H1 (cell line): ENCODE data around the gene RABEP1. TPM values are rescaled to one million over a fixed set of nuclear protein-coding genes. Genes with fewer than 3 reads are reported as not detected.

Source experiments
- CTCF ChIA-PET: fragments of 300-600 bp; sonication (Branson Sonifier 250); formaldehyde crosslinking; loops from one replicate; lab custom pipeline; 2021; ENCODE audit not compliant: partially characterized antibody; lab: Charles Lee
- POLR2A ChIA-PET: fragments of 300-600 bp; sonication (Branson Sonifier 250); formaldehyde crosslinking; loops from one replicate; lab custom pipeline; 2021; ENCODE audit warnings: inconsistent platforms; ENCODE audit not compliant: partially characterized antibody; lab: Charles Lee
- DNase-seq, 2 experiments: peaks; one replicate each; pipeline versions ENCODE4 v3.0.0 to v3.0.0-alpha.2; 2010 to 2022; ENCODE audit warnings: low spot score in 2 of 2, low read depth in 1 of 2, mixed read lengths in 1 of 2
- FAIRE-seq: peaks from 2 replicates; lab custom pipeline; 2011; peaks lifted over from hg19 to GRCh38; lab: Jason Lieb, UNC
- H2AFZ ChIP-seq: 2 replicates; pipeline ENCODE4 v1.8.1; 2012; ENCODE audit warnings: low read length, inconsistent platforms
- H2AK5ac ChIP-seq: 2 replicates; pipeline ENCODE4 v1.6.1; 2013; ENCODE audit warnings: low read depth, low read length
- H2BK120ac ChIP-seq: replicated peaks from 2 replicates; pipeline ENCODE3; 2013; ENCODE audit warnings: low read depth, low read length, inconsistent platforms
- H2BK12ac ChIP-seq: 2 replicates; pipeline ENCODE4 v1.6.1; 2013; ENCODE audit warnings: low read depth, low read length
- H2BK15ac ChIP-seq: 2 replicates; pipeline ENCODE4 v1.6.1; 2013; ENCODE audit warnings: low read length
- H2BK20ac ChIP-seq: 2 replicates; pipeline ENCODE4 v1.6.1; 2013; ENCODE audit warnings: low read length
- H2BK5ac ChIP-seq: 2 replicates; pipeline ENCODE4 v1.6.1; 2013; ENCODE audit warnings: low read depth, low read length
- H3K14ac ChIP-seq: 2 replicates; pipeline ENCODE4 v1.6.1; 2013; ENCODE audit warnings: inconsistent platforms; ENCODE audit not compliant: insufficient read length
- H3K18ac ChIP-seq: 2 replicates; pipeline ENCODE4 v1.6.1; 2013; ENCODE audit warnings: low read length; ENCODE audit errors: extremely low read depth
- H3K23ac ChIP-seq: 2 replicates; pipeline ENCODE4 v1.6.1; 2013; ENCODE audit warnings: inconsistent platforms; ENCODE audit not compliant: insufficient read length
- H3K23me2 ChIP-seq: 2 replicates; pipeline ENCODE4 v1.6.1; 2013; ENCODE audit warnings: low read depth, low read length
- H3K27ac ChIP-seq: 2 replicates; pipeline ENCODE4 v1.6.1; 2011; ENCODE audit warnings: low read depth, low read length, inconsistent platforms
- H3K27me3 ChIP-seq, 4 experiments: replicated peaks in 1 of 4; 1 replicate in 1 of 4; 2 replicates in 3 of 4; pipeline versions ENCODE4 v1.6.1 to v1.8.1; 2011 to 2013; ENCODE audit warnings: low read length in 3 of 4, mild to moderate bottlenecking in 3 of 4, inconsistent platforms in 2 of 4, mixed read lengths in 2 of 4, moderate library complexity in 1 of 4; ENCODE audit not compliant: control insufficient read depth in 3 of 4, insufficient read depth in 3 of 4; ENCODE audit errors: extremely low read depth in 1 of 4
- H3K36me3 ChIP-seq, 4 experiments: 2 replicates each; pipeline versions ENCODE4 v1.6.1 to v1.8.1; 2011 to 2013; ENCODE audit warnings: mild to moderate bottlenecking in 4 of 4, low read length in 3 of 4, moderate library complexity in 2 of 4, control low read depth in 1 of 4, inconsistent platforms in 1 of 4; ENCODE audit not compliant: insufficient read depth in 4 of 4, control insufficient read depth in 2 of 4
- H3K4ac ChIP-seq: replicated peaks from 2 replicates; pipeline ENCODE3; 2013; ENCODE audit warnings: low read length, low read depth, mixed read lengths, inconsistent platforms; ENCODE audit not compliant: insufficient read length
- H3K4me1 ChIP-seq, 4 experiments: replicated peaks in 1 of 4; 1 replicate in 1 of 4; 2 replicates in 3 of 4; pipeline versions ENCODE4 v1.6.1 to v1.8.1; 2011 to 2013; ENCODE audit warnings: low read length in 3 of 4, inconsistent platforms in 2 of 4, mixed read lengths in 1 of 4; ENCODE audit not compliant: insufficient read depth in 4 of 4, control insufficient read depth in 3 of 4
- H3K4me2 ChIP-seq, 2 experiments: 2 replicates each; pipeline versions ENCODE4 v1.6.1 to v1.8.1; 2011 to 2013; ENCODE audit warnings: low read depth in 2 of 2, low read length in 2 of 2, control low read depth in 1 of 2, inconsistent platforms in 1 of 2, mild to moderate bottlenecking in 1 of 2; ENCODE audit not compliant: insufficient read depth in 1 of 2
- H3K4me3 ChIP-seq, 4 experiments: fragments of 200-600, 300-600 bp in 1 of 4; sonication (generic), shearing (Covaris generic), sonication (Bioruptor Twin) in 1 of 4; 2 replicates each; pipeline versions ENCODE4 v1.5.1 to v1.8.1; 2011 to 2016; ENCODE audit warnings: low read length in 4 of 4, low read depth in 3 of 4, control low read depth in 2 of 4, inconsistent platforms in 2 of 4, mild to moderate bottlenecking in 2 of 4, mixed read lengths in 1 of 4, moderate library complexity in 1 of 4; ENCODE audit not compliant: insufficient read depth in 2 of 4; ENCODE audit errors: extremely low read depth in 1 of 4
- H3K56ac ChIP-seq: replicated peaks from 2 replicates; pipeline ENCODE3; 2013; ENCODE audit warnings: low read depth, mild to moderate bottlenecking, mixed read lengths, low read length, inconsistent platforms; ENCODE audit not compliant: insufficient read length
- H3K79me1 ChIP-seq: 2 replicates; pipeline ENCODE4 v1.6.1; 2013; ENCODE audit warnings: low read depth, low read length, control low read depth
- H3K79me2 ChIP-seq, 2 experiments: 2 replicates each; pipeline versions ENCODE4 v1.6.1 to v1.8.1; 2012 to 2013; ENCODE audit warnings: low read length in 2 of 2, mild to moderate bottlenecking in 2 of 2, inconsistent platforms in 1 of 2; ENCODE audit not compliant: insufficient read depth in 2 of 2, control insufficient read depth in 1 of 2
- H3K9ac ChIP-seq, 4 experiments: replicated peaks in 1 of 4; 1 replicate in 1 of 4; 2 replicates in 3 of 4; pipeline versions ENCODE4 v1.6.1 to v1.8.1; 2011 to 2013; ENCODE audit warnings: low read depth in 3 of 4, low read length in 3 of 4, control low read depth in 2 of 4, mild to moderate bottlenecking in 2 of 4, moderate library complexity in 2 of 4, inconsistent platforms in 1 of 4; ENCODE audit errors: extremely low read depth in 1 of 4
- H3K9me3 ChIP-seq, 2 experiments: 2 replicates each; pipeline versions ENCODE4 v1.6.1 to v1.8.1; 2012 to 2013; ENCODE audit warnings: mild to moderate bottlenecking in 2 of 2, moderate library complexity in 2 of 2, control low read depth in 1 of 2, inconsistent platforms in 1 of 2, low read depth in 1 of 2, low read length in 1 of 2, mixed read lengths in 1 of 2; ENCODE audit not compliant: insufficient read depth in 2 of 2
- H4K20me1 ChIP-seq, 2 experiments: replicated peaks in 1 of 2; 2 replicates each; pipeline versions ENCODE3 to v1.8.1; 2011 to 2013; ENCODE audit warnings: inconsistent platforms in 2 of 2, low read length in 2 of 2, mild to moderate bottlenecking in 1 of 2; ENCODE audit not compliant: insufficient read depth in 2 of 2, control insufficient read depth in 1 of 2
- H4K5ac ChIP-seq: 2 replicates; pipeline ENCODE4 v1.6.1; 2013; ENCODE audit warnings: low read length, low read depth, mixed read lengths, inconsistent platforms; ENCODE audit not compliant: insufficient read length
- H4K8ac ChIP-seq: 2 replicates; pipeline ENCODE4 v1.8.0; 2013; ENCODE audit warnings: mild to moderate bottlenecking, moderate library complexity, low read length, inconsistent platforms; ENCODE audit not compliant: insufficient read depth; ENCODE audit errors: extremely low read depth
- H4K91ac ChIP-seq: replicated peaks from 2 replicates; pipeline ENCODE3; 2013; ENCODE audit warnings: low read length, mixed read lengths, inconsistent platforms; ENCODE audit not compliant: insufficient read length
- ASH2L ChIP-seq: fragments of 200-600, 300-600 bp; sonication (generic); IDR thresholded peaks from one replicate; pipeline ENCODE4 v1.7.1; 2017; ENCODE audit warnings: low read length
- BCL11A ChIP-seq, 2 experiments: IDR thresholded peaks; one replicate each; pipeline ENCODE4 v1.6.1; 2011; ENCODE audit warnings: low read depth in 2 of 2, low read length in 2 of 2, mild to moderate bottlenecking in 2 of 2
- EP300 ChIP-seq, 2 experiments: IDR thresholded peaks; 1 replicate in 1 of 2; 2 replicates in 1 of 2; pipeline ENCODE4 v1.6.1; 2011 to 2012; ENCODE audit warnings: low read depth in 2 of 2, low read length in 2 of 2, mild to moderate bottlenecking in 2 of 2, borderline replicate concordance in 1 of 2, inconsistent platforms in 1 of 2, moderate library complexity in 1 of 2
- HDAC2 ChIP-seq, 2 experiments: fragments of 300-600 bp in 1 of 2; sonication (generic) in 1 of 2; IDR thresholded peaks; 2 replicates each; pipeline ENCODE4 v1.6.1; 2011 to 2012; ENCODE audit warnings: low read depth in 2 of 2, low read length in 2 of 2, mild to moderate bottlenecking in 2 of 2, moderate library complexity in 2 of 2, borderline replicate concordance in 1 of 2, inconsistent platforms in 1 of 2
- JUND ChIP-seq: IDR thresholded peaks from 2 replicates; pipeline ENCODE4 v1.6.1; 2011; ENCODE audit warnings: mild to moderate bottlenecking, improper control_type of control experiment, low read length
- KDM1A ChIP-seq: fragments of 200-600, 300-600 bp; sonication (generic); IDR thresholded peaks from 2 replicates; pipeline ENCODE4 v1.7.1; 2016; ENCODE audit warnings: mild to moderate bottlenecking, low read length, borderline replicate concordance
- POLR2A ChIP-seq, 2 experiments: IDR thresholded peaks; 1 replicate in 1 of 2; 2 replicates in 1 of 2; pipeline ENCODE4 v1.6.1; 2011; ENCODE audit warnings: low read depth in 2 of 2, low read length in 2 of 2, mild to moderate bottlenecking in 2 of 2; ENCODE audit errors: control extremely low read depth in 1 of 2
- POLR2AphosphoS5 ChIP-seq: IDR thresholded peaks from 2 replicates; pipeline ENCODE4 v1.6.1; 2011; ENCODE audit warnings: low read depth, low read length
- RAD21 ChIP-seq, 2 experiments: IDR thresholded peaks in 1 of 2; conservative IDR thresholded peaks in 1 of 2; 2 replicates each; pipeline ENCODE4 v1.6.1; 2011; ENCODE audit warnings: low read depth in 2 of 2, low read length in 2 of 2, improper control_type of control experiment in 1 of 2, inconsistent platforms in 1 of 2, mild to moderate bottlenecking in 1 of 2, moderate library complexity in 1 of 2
- SAP30 ChIP-seq: fragments of 300-600 bp; sonication (generic); IDR thresholded peaks from 2 replicates; pipeline ENCODE4 v1.7.1; 2012; ENCODE audit warnings: low read length, moderate library complexity, mild to moderate bottlenecking, inconsistent platforms; ENCODE audit not compliant: insufficient read depth, insufficient replicate concordance
- ZNF274 ChIP-seq: IDR thresholded peaks from 2 replicates; pipeline ENCODE4 v1.7.0; 2012; ENCODE audit warnings: low read length, borderline replicate concordance; ENCODE audit errors: extremely low read depth
- WGBS, 2 experiments: shearing (Covaris generic) in 1 of 2; methylation state at CpG; one replicate each; pipeline versions ENCODE4 v1.1.6 to v1.1.7; 2013 to 2015; ENCODE audit warnings: low lambda C conversion rate in 2 of 2, mixed read lengths in 2 of 2, inconsistent platforms in 1 of 2, low coverage in 1 of 2, missing lambda C conversion rate in 1 of 2; ENCODE audit not compliant: insufficient replicate concordance in 2 of 2, insufficient coverage in 1 of 2, insufficient read length in 1 of 2; ENCODE audit errors: extremely low coverage in 1 of 2, missing lambda C conversion rate in 1 of 2; 5-methylcytosine and 5-hydroxymethylcytosine counted together
- polyA plus RNA-seq, 7 experiments: library from polyadenylated mRNA; depleted of rRNA in 3 of 7; stranded (reverse) in 5 of 7; unstranded in 2 of 7; fragments of >200 nt in 5 of 7; fragments of 200-250 nt in 2 of 7; gene quantifications; 1 replicate in 5 of 7; 2 replicates in 1 of 7; 4 replicates in 1 of 7; pipeline versions ENCODE4 v1.2.1 to v1.2.3, GENCODE V29; 2011 to 2013; ENCODE audit warnings: missing spikeins in 2 of 7, mixed read lengths in 2 of 7
- total RNA-seq: library from RNA; stranded (reverse); fragmentation: NEBNext Ultra II Directional; extraction: Animal tissue kit (Norgen Biotek cat#: 25700); gene quantifications from 2 replicates; pipeline ENCODE4 v1.2.1, GENCODE V29; 2021

RABEP1 gene
- total and polyA plus RNA-seq, 2 of the 8 experiments (the other 6 are each of a cell fraction or from before 2014, with no cell fraction given) = 8.5 to 52.3 TPM

DNA sequence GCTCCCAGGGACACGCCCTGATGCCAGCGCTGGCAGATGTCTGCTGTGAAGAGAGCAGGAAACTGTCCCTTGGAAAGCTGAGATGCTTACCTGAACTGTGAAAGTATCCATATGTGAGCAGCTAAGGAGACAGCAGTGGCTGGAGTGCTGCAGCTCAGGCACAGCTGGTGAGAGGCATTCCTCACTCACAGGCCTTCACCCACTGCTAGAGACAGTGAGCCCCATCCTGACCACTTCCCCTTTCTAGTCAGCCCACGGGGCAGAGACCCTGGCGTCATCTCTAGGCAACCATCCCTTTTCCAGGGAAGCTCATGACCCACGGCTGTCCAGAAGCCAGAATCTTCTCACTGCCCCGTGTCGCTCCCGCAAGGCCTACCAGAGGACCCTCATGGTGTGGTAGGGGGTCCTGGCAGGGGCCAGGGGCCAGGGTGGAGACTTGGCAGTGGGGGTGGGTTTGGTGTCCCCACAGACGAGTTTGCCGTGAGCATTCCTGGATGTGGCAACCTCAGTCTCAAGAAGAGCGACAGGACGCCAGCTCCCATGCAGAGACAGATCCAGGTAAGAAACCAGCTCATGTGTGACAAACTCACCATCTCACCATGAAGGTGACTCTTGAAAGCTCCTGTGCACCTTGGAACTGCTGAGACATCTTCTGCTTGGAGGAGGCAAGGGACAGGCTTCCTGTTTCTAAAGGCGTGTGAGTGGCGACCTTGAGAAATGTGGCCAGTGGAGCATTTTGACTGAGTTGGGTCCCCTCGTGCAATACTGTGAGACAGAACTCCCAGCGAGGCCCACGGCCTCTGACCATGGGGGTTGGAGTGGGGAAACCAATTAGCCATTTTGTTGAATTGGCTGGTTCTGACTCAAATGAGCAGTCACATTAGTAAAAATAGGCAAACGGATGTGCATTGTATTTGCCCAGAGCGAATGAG lies 47.2 kb upstream of the RABEP1 start, which contains the start of gene SCIMP:
Gene SCIMP, minus strand, starts transcription at position 216 of the 932 bp plus-strand sequence. Its CDS starts 105 bp downstream, at position 111.
- Histone ChIP-seq H2AK5ac (no peak within 1 kb of the TSS), H2AFZ (no peak within 1 kb of the TSS), H3K23ac (no peak within 1 kb of the TSS), H4K91ac (no peak within 1 kb of the TSS), H3K4ac (no peak within 1 kb of the TSS), H3K4me1 (no peaks in the 10 kb centered on the region), H3K4me2 (no peak within 1 kb of the TSS), H2BK5ac (no peak within 1 kb of the TSS), H3K27ac (no peak within 1 kb of the TSS), H3K4me3 (no peak within 1 kb of the TSS), H3K23me2 (no peaks in the 10 kb centered on the region), H2BK15ac (no peak within 1 kb of the TSS), H2BK120ac (no peak within 1 kb of the TSS), H2BK20ac (no peak within 1 kb of the TSS), H4K5ac (no peak within 1 kb of the TSS), H3K14ac (no peak within 1 kb of the TSS), H3K18ac (no peak within 1 kb of the TSS), H4K20me1 (peaks cover 0 to 2% of the 10 kb centered on the region in 2 experiments), H3K9ac (no peak within 1 kb of the TSS), H3K79me2 (no peaks in the 10 kb centered on the region), H4K8ac (no peak within 1 kb of the TSS; the same call in 1 of the 2 replicates), H3K56ac (no peak within 1 kb of the TSS), H3K27me3 (no peaks in the 10 kb centered on the region; a peak in 1 of 7 replicates), H3K79me1 (no peaks in the 10 kb centered on the region), H3K9me3 (no peaks in the 10 kb centered on the region), H2BK12ac (no peak within 1 kb of the TSS), H3K36me3 (no peaks in the 10 kb centered on the region)
- FAIRE-seq (no peak), DNase-seq (no peak)
- ChIA-PET CTCF (interaction anchor here (1.2 to 3.4 kb wide), 2 partner anchors 7 to 15 kb away, joined by 3 to 20 read pairs; no protein-coding TSS in a partner anchor), POLR2A (no interaction called here)
- 91% methylated on average over 19 of the region's 19 CpGs; no CpG with 5 or more reads in 1 of the 2 experiments for WGBS, 2 experiments
- TF ChIP-seq KDM1A (no peak), POLR2AphosphoS5 (no peak), SAP30 (no peak), EP300 (IDR thresholded peaks at IDR 0.05; ENCODE audit: borderline replicate concordance in 1 of 2, low read depth in 2 of 2, low read length in 2 of 2) (no peak), POLR2A (IDR thresholded peaks at IDR 0.05; ENCODE audit: control extremely low read depth in 1 of 2, low read depth in 2 of 2, low read length in 2 of 2) (no peak), ASH2L (no peak), ZNF274 (no peak), JUND (no peak), HDAC2 (IDR thresholded peaks at IDR 0.05; ENCODE audit: borderline replicate concordance in 1 of 2, low read depth in 2 of 2, low read length in 2 of 2) (no peak), RAD21 (IDR thresholded peaks at IDR 0.05 in 1 of 2, conservative IDR thresholded peaks at IDR 0.05 in 1 of 2; ENCODE audit: low read depth in 2 of 2, low read length in 2 of 2) (no peak), BCL11A (IDR thresholded peaks at IDR 0.05; ENCODE audit: low read depth in 2 of 2, low read length in 2 of 2) (no peak)
